HEK293 (cell line): ENCODE data around the gene SPRED3.

Experiments
- BCL11B ChIP-seq: fragments of 450-650 bp; formaldehyde crosslinking; IDR thresholded peaks from 2 replicates; pipeline ENCODE4 v1.5.1; 2016; ENCODE audit warnings: low read depth, missing biosample characterization, missing genetic modification characterization
- GLIS2 ChIP-seq: fragments of 450-650 bp; formaldehyde crosslinking; IDR thresholded peaks from 2 replicates; pipeline ENCODE4 v1.5.1; 2016; ENCODE audit warnings: missing biosample characterization, missing genetic modification characterization
- HOXA7 ChIP-seq: sonication (generic); formaldehyde crosslinking; IDR thresholded peaks from 2 replicates; pipeline ENCODE4 v1.8.1; 2022; ENCODE audit warnings: missing genetic modification reagents, borderline replicate concordance
- MYNN ChIP-seq: fragments of 450-650 bp; formaldehyde crosslinking; IDR thresholded peaks from 2 replicates; pipeline ENCODE4 v1.5.1; 2016; ENCODE audit warnings: missing biosample characterization, missing genetic modification characterization, borderline replicate concordance
- MZF1 ChIP-seq: fragments of 450-650 bp; formaldehyde crosslinking; IDR thresholded peaks from 2 replicates; pipeline ENCODE4 v1.5.1; 2017; ENCODE audit warnings: missing biosample characterization, missing genetic modification characterization, borderline replicate concordance
- SCRT2 ChIP-seq: fragments of 450-650 bp; formaldehyde crosslinking; IDR thresholded peaks from 2 replicates; pipeline ENCODE4 v1.5.1; 2016; ENCODE audit warnings: missing biosample characterization, missing genetic modification characterization
- SP7 ChIP-seq: fragments of 450-650 bp; formaldehyde crosslinking; IDR thresholded peaks from 2 replicates; pipeline ENCODE4 v1.5.1; 2016; ENCODE audit warnings: missing biosample characterization, missing genetic modification characterization
- TCF7L2 ChIP-seq: IDR thresholded peaks from 2 replicates; pipeline ENCODE4 v1.6.1; 2011; ENCODE audit warnings: low read depth, mild to moderate bottlenecking, inconsistent platforms, low read length, moderate library complexity, borderline replicate concordance
- YY2 ChIP-seq: fragments of 450-650 bp; formaldehyde crosslinking; IDR thresholded peaks from 2 replicates; pipeline ENCODE4 v1.5.1; 2016; ENCODE audit warnings: missing biosample characterization, missing genetic modification characterization
- ZBTB6 ChIP-seq: fragments of 450-650 bp; formaldehyde crosslinking; IDR thresholded peaks from 2 replicates; pipeline ENCODE4 v1.5.1; 2017; ENCODE audit warnings: missing biosample characterization, missing genetic modification characterization
- ZBTB8A ChIP-seq: fragments of 450-650 bp; formaldehyde crosslinking; IDR thresholded peaks from 2 replicates; pipeline ENCODE4 v1.5.1; 2016; ENCODE audit warnings: missing biosample characterization, missing genetic modification characterization
- ZNF133 ChIP-seq: fragments of 450-650 bp; formaldehyde crosslinking; IDR thresholded peaks from 2 replicates; pipeline ENCODE4 v1.5.1; 2016; ENCODE audit warnings: missing biosample characterization, missing genetic modification characterization
- ZNF221 ChIP-seq: fragments of 450-650 bp; formaldehyde crosslinking; IDR thresholded peaks from 2 replicates; pipeline ENCODE4 v1.5.1; 2017; ENCODE audit warnings: missing biosample characterization, missing genetic modification characterization, borderline replicate concordance
- ZNF350 ChIP-seq: fragments of 450-650 bp; formaldehyde crosslinking; IDR thresholded peaks from 2 replicates; pipeline ENCODE4 v1.5.0; 2017; ENCODE audit warnings: missing biosample characterization, mild to moderate bottlenecking, missing genetic modification characterization
- ZNF426 ChIP-seq: fragments of 450-650 bp; formaldehyde crosslinking; IDR thresholded peaks from 2 replicates; pipeline ENCODE4 v1.5.1; 2017; ENCODE audit warnings: missing biosample characterization, missing genetic modification characterization, mild to moderate bottlenecking, inconsistent platforms, moderate library complexity
- ZNF48 ChIP-seq: fragments of 450-650 bp; formaldehyde crosslinking; IDR thresholded peaks from 2 replicates; pipeline ENCODE4 v1.5.1; 2016; ENCODE audit warnings: missing biosample characterization, missing genetic modification characterization
- ZNF639 ChIP-seq: fragments of 450-650 bp; formaldehyde crosslinking; IDR thresholded peaks from 2 replicates; pipeline ENCODE4 v1.5.1; 2016; ENCODE audit warnings: missing biosample characterization, missing genetic modification characterization
- ZNF701 ChIP-seq: fragments of 450-650 bp; formaldehyde crosslinking; IDR thresholded peaks from 2 replicates; pipeline ENCODE4 v1.5.1; 2016; ENCODE audit warnings: missing biosample characterization, missing genetic modification characterization
- ZNF792 ChIP-seq: fragments of 450-650 bp; formaldehyde crosslinking; IDR thresholded peaks from 2 replicates; pipeline ENCODE4 v1.5.1; 2016; ENCODE audit warnings: missing biosample characterization, missing genetic modification characterization
- ZNF837 ChIP-seq: fragments of 450-650 bp; formaldehyde crosslinking; IDR thresholded peaks from 2 replicates; pipeline ENCODE4 v1.5.1; 2016; ENCODE audit warnings: missing biosample characterization, missing genetic modification characterization
- TF ChIP-seq, protein P1 (sequence below): fragments of 450-650 bp; formaldehyde crosslinking; IDR thresholded peaks from 2 replicates; pipeline ENCODE4 v1.5.1; 2016; ENCODE audit warnings: missing biosample characterization, missing genetic modification characterization
- TF ChIP-seq, protein P2 (sequence below): fragments of 450-650 bp; formaldehyde crosslinking; IDR thresholded peaks from 2 replicates; pipeline ENCODE4 v1.5.1; 2016; ENCODE audit warnings: missing biosample characterization, missing genetic modification characterization, borderline replicate concordance
- TF ChIP-seq, protein P3 (sequence below): fragments of 450-650 bp; formaldehyde crosslinking; IDR thresholded peaks from 2 replicates; pipeline ENCODE4 v1.5.1; 2016; ENCODE audit warnings: missing biosample characterization, missing genetic modification characterization
- TF ChIP-seq, protein P4 (sequence below): fragments of 450-650 bp; formaldehyde crosslinking; IDR thresholded peaks from 2 replicates; pipeline ENCODE4 v1.5.1; 2016; ENCODE audit warnings: missing biosample characterization, missing genetic modification characterization
- TF ChIP-seq, protein P5 (sequence below): fragments of 450-650 bp; IDR thresholded peaks from 2 replicates; pipeline ENCODE4 v1.5.1; 2018; ENCODE audit warnings: missing biosample characterization, mild to moderate bottlenecking, missing genetic modification characterization

SPRED3 gene

DNA sequence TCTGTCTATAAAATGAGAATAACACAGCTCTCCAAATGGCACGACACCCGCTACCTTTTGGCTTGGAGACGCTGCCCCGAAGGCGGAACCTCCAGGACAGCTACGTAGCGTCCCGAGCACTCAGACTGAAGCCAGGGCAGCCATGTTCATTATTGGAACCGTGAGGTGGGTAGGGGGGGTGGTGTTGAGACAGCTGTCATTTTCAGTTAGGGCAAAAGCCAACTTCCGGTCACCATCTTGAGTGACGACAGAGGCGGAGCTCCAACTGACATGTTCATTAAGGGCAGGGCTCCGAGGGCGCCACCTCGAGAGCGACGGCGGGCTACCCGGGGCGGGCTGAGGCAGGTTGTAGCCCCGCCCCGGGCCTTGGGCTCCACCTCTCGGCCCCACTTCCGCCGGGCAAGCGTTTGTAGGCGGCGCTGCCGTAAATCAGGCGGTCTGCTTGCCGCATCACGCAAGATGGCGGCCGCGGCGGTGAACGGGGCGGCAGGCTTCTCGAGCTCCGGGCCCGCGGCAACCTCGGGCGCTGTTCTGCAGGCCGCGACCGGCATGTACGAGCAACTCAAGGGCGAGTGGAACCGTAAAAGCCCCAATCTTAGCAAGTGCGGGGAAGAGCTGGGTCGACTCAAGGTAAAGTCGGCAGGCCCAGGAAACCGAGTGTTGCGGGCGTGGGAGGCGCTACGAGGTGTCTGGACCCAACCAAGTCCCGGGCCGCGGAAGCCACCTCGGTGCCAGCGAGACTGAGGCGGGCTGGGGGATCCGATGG, 14.0 kb upstream of the SPRED3 start, which contains the start of gene PSMD8 (continued):
- TF ChIP-seq ZNF350 (tag by site-specific recombination) = no peak
- no peak for TF ChIP-seq ZNF133
- TF ChIP-seq GLIS2 (tag by site-specific recombination) = peak; percentile 43
- no peak for TF ChIP-seq ZNF701 (tag by site-specific recombination)
- peak; percentile 81; the same call in 1 of the 2 replicates for TF ChIP-seq ZNF639 (tag by site-specific recombination)
- TF ChIP-seq, protein P1, sequence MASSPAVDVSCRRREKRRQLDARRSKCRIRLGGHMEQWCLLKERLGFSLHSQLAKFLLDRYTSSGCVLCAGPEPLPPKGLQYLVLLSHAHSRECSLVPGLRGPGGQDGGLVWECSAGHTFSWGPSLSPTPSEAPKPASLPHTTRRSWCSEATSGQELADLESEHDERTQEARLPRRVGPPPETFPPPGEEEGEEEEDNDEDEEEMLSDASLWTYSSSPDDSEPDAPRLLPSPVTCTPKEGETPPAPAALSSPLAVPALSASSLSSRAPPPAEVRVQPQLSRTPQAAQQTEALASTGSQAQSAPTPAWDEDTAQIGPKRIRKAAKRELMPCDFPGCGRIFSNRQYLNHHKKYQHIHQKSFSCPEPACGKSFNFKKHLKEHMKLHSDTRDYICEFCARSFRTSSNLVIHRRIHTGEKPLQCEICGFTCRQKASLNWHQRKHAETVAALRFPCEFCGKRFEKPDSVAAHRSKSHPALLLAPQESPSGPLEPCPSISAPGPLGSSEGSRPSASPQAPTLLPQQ (tag by site-specific recombination) = peak; percentile 96
- TF ChIP-seq, protein P2, sequence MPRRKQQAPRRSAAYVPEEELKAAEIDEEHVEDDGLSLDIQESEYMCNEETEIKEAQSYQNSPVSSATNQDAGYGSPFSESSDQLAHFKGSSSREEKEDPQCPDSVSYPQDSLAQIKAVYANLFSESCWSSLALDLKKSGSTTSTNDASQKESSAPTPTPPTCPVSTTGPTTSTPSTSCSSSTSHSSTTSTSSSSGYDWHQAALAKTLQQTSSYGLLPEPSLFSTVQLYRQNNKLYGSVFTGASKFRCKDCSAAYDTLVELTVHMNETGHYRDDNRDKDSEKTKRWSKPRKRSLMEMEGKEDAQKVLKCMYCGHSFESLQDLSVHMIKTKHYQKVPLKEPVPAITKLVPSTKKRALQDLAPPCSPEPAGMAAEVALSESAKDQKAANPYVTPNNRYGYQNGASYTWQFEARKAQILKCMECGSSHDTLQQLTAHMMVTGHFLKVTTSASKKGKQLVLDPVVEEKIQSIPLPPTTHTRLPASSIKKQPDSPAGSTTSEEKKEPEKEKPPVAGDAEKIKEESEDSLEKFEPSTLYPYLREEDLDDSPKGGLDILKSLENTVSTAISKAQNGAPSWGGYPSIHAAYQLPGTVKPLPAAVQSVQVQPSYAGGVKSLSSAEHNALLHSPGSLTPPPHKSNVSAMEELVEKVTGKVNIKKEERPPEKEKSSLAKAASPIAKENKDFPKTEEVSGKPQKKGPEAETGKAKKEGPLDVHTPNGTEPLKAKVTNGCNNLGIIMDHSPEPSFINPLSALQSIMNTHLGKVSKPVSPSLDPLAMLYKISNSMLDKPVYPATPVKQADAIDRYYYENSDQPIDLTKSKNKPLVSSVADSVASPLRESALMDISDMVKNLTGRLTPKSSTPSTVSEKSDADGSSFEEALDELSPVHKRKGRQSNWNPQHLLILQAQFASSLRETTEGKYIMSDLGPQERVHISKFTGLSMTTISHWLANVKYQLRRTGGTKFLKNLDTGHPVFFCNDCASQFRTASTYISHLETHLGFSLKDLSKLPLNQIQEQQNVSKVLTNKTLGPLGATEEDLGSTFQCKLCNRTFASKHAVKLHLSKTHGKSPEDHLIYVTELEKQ (tag by site-specific recombination) = peak; percentile 39; the same call in 1 of the 2 replicates
- peak; percentile 84 for TF ChIP-seq HOXA7 (CRISPR knock-in tag)
- peak; percentile 81 for TF ChIP-seq SCRT2 (tag by site-specific recombination)
- TF ChIP-seq, protein P3, sequence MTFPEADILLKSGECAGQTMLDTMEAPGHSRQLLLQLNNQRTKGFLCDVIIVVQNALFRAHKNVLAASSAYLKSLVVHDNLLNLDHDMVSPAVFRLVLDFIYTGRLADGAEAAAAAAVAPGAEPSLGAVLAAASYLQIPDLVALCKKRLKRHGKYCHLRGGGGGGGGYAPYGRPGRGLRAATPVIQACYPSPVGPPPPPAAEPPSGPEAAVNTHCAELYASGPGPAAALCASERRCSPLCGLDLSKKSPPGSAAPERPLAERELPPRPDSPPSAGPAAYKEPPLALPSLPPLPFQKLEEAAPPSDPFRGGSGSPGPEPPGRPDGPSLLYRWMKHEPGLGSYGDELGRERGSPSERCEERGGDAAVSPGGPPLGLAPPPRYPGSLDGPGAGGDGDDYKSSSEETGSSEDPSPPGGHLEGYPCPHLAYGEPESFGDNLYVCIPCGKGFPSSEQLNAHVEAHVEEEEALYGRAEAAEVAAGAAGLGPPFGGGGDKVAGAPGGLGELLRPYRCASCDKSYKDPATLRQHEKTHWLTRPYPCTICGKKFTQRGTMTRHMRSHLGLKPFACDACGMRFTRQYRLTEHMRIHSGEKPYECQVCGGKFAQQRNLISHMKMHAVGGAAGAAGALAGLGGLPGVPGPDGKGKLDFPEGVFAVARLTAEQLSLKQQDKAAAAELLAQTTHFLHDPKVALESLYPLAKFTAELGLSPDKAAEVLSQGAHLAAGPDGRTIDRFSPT (tag by site-specific recombination) = peak; percentile 99
- peak; percentile 98 for TF ChIP-seq BCL11B (tag by site-specific recombination)
- peak; percentile 72; the same call in 1 of the 2 replicates for TF ChIP-seq ZBTB6 (tag by site-specific recombination)
- TF ChIP-seq ZBTB8A (tag by site-specific recombination) = peak; percentile 100
- no peak for TF ChIP-seq ZNF48 (tag by site-specific recombination)
- peak; percentile 94; the same call in 1 of the 2 replicates for TF ChIP-seq ZNF221 (tag by site-specific recombination)
- TF ChIP-seq YY2 (tag by site-specific recombination) = peak; percentile 98
- no peak for TF ChIP-seq ZNF837 (tag by site-specific recombination)
- TF ChIP-seq, protein P4, sequence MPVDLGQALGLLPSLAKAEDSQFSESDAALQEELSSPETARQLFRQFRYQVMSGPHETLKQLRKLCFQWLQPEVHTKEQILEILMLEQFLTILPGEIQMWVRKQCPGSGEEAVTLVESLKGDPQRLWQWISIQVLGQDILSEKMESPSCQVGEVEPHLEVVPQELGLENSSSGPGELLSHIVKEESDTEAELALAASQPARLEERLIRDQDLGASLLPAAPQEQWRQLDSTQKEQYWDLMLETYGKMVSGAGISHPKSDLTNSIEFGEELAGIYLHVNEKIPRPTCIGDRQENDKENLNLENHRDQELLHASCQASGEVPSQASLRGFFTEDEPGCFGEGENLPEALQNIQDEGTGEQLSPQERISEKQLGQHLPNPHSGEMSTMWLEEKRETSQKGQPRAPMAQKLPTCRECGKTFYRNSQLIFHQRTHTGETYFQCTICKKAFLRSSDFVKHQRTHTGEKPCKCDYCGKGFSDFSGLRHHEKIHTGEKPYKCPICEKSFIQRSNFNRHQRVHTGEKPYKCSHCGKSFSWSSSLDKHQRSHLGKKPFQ (tag by site-specific recombination) = peak; percentile 9; the same call in 1 of the 2 replicates
- peak; percentile 54; the same call in 1 of the 2 replicates for TF ChIP-seq MYNN (tag by site-specific recombination)
- TF ChIP-seq, protein P5, sequence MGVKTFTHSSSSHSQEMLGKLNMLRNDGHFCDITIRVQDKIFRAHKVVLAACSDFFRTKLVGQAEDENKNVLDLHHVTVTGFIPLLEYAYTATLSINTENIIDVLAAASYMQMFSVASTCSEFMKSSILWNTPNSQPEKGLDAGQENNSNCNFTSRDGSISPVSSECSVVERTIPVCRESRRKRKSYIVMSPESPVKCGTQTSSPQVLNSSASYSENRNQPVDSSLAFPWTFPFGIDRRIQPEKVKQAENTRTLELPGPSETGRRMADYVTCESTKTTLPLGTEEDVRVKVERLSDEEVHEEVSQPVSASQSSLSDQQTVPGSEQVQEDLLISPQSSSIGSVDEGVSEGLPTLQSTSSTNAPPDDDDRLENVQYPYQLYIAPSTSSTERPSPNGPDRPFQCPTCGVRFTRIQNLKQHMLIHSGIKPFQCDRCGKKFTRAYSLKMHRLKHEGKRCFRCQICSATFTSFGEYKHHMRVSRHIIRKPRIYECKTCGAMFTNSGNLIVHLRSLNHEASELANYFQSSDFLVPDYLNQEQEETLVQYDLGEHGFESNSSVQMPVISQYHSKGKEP (tag by site-specific recombination) = peak; percentile 59; the same call in 1 of the 2 replicates
- no peak for TF ChIP-seq ZNF426 (tag by site-specific recombination)
- TF ChIP-seq ZNF792 (tag by site-specific recombination) = peak; percentile 95
- peak; percentile 75; the same call in 1 of the 2 replicates for TF ChIP-seq TCF7L2
- 0 out of 2 replicates have a peak, but pooled peaks have one; percentile 23 for TF ChIP-seq MZF1
- peak; percentile 97 for TF ChIP-seq SP7 (tag by site-specific recombination)
